Endothelial cell (in vitro differentiated cells): ENCODE data around the gene DHRSX. TPM values are rescaled to one million over a fixed set of nuclear protein-coding genes. Genes with fewer than 3 reads are reported as not detected.

Experiments
- DNase-seq: peaks from one replicate; pipeline ENCODE4 v3.0.0; 2021; ENCODE audit warnings: low spot score
- H3K27ac Mint-ChIP-seq: one replicate; pipeline ENCODE4 v1.8.0; 2021; ENCODE audit warnings: mixed read lengths, inconsistent platforms; ENCODE audit not compliant: unreplicated experiment
- H3K27me3 Mint-ChIP-seq: one replicate; pipeline ENCODE4 v1.8.0; 2021; ENCODE audit warnings: mild to moderate bottlenecking, moderate library complexity, mixed read lengths, inconsistent platforms; ENCODE audit not compliant: unreplicated experiment
- H3K36me3 Mint-ChIP-seq: one replicate; pipeline ENCODE4 v1.8.0; 2021; ENCODE audit warnings: mild to moderate bottlenecking, low read depth, mixed read lengths, inconsistent platforms; ENCODE audit not compliant: unreplicated experiment
- H3K4me1 Mint-ChIP-seq: one replicate; pipeline ENCODE4 v1.8.0; 2021; ENCODE audit warnings: mild to moderate bottlenecking, mixed read lengths, inconsistent platforms; ENCODE audit not compliant: unreplicated experiment
- H3K4me3 Mint-ChIP-seq: one replicate; pipeline ENCODE4 v1.8.0; 2021; ENCODE audit warnings: mild to moderate bottlenecking, mixed read lengths, inconsistent platforms; ENCODE audit not compliant: unreplicated experiment
- H3K9me3 Mint-ChIP-seq: one replicate; pipeline ENCODE4 v1.8.0; 2021; ENCODE audit warnings: mixed read lengths, inconsistent platforms; ENCODE audit not compliant: unreplicated experiment
- CTCF ChIP-seq: fragments of 200-600 bp; sonication (generic); IDR thresholded peaks from one replicate; pipeline ENCODE4 v1.5.0; 2021; ENCODE audit warnings: antibody characterized with exemption; ENCODE audit not compliant: unreplicated experiment
- total RNA-seq: library from RNA; stranded (reverse); fragmentation: NEBNext Ultra II Directional; extraction: Animal tissue kit (Norgen Biotek cat#: 25700); gene quantifications from one replicate; pipeline ENCODE4 v1.2.1, GENCODE V29; 2021; ENCODE audit not compliant: unreplicated experiment

The DHRSX gene
- total RNA-seq, 1 donor from 2014 or later = 22.2 TPM

GRCh38 chrX:2185341-2186082 lies 315.3 kb downstream of the DHRSX start:
- Mint-ChIP-seq H3K9me3 (peaks cover 11% of the 10 kb centered on the region), H3K27ac (no peak overlapping the region), H3K36me3 (peaks cover 5% of the 10 kb centered on the region), H3K4me3 (no peak overlapping the region), H3K27me3 (peaks cover 2% of the 10 kb centered on the region), H3K4me1 (peaks cover 3% of the 10 kb centered on the region)
- DNase-seq = no peak
- TF ChIP-seq CTCF = no peak

- no peak for TF ChIP-seq CTCF
- DNase-seq = no peak
- peaks cover 11% of the 10 kb centered on the region for H3K9me3 Mint-ChIP-seq
- no peak overlapping the region for H3K27ac Mint-ChIP-seq
- H3K36me3 Mint-ChIP-seq = peaks cover 5% of the 10 kb centered on the region
- peaks cover 3% of the 10 kb centered on the region for H3K4me1 Mint-ChIP-seq
- H3K27me3 Mint-ChIP-seq = peaks cover 2% of the 10 kb centered on the region
- H3K4me3 Mint-ChIP-seq = no peak overlapping the region
Observed at GRCh38 chrX:2184089-2184488, 316.7 kb downstream of the DHRSX start.

- no peak overlapping the region for H3K4me3 Mint-ChIP-seq
Observed at GRCh38 chrX:2183193-2183725, 317.5 kb downstream of the DHRSX start.

GRCh38 chrX:2177541-2177940 lies 323.2 kb downstream of the DHRSX start:
- no peak overlapping the region for H3K4me3 Mint-ChIP-seq
- no peaks in the 10 kb centered on the region for H3K36me3 Mint-ChIP-seq
- TF ChIP-seq CTCF = no peak
- no peak overlapping the region for H3K27ac Mint-ChIP-seq
- DNase-seq = no peak
- H3K4me1 Mint-ChIP-seq = peaks cover under 1% of the 10 kb centered on the region
- H3K9me3 Mint-ChIP-seq = peaks cover 7% of the 10 kb centered on the region
- H3K27me3 Mint-ChIP-seq = peaks cover 4% of the 10 kb centered on the region

More at GRCh38 chrX:2183193-2183725, 317.5 kb downstream of the DHRSX start:
- no peak for TF ChIP-seq CTCF
- DNase-seq = no peak
- peaks cover 2% of the 10 kb centered on the region for H3K27me3 Mint-ChIP-seq
- peaks cover 9% of the 10 kb centered on the region for H3K9me3 Mint-ChIP-seq
- no peak overlapping the region for H3K27ac Mint-ChIP-seq
- peaks cover 3% of the 10 kb centered on the region for H3K4me1 Mint-ChIP-seq
- H3K36me3 Mint-ChIP-seq = peaks cover 5% of the 10 kb centered on the region

GRCh38 chrX:2176733-2177132 lies 324.0 kb downstream of the DHRSX start:
- TF ChIP-seq CTCF = no peak
- peaks cover 4% of the 10 kb centered on the region for H3K27me3 Mint-ChIP-seq
- H3K27ac Mint-ChIP-seq = no peak overlapping the region
- H3K4me3 Mint-ChIP-seq = no peak overlapping the region
- no peaks in the 10 kb centered on the region for H3K36me3 Mint-ChIP-seq
- DNase-seq = no peak
- H3K4me1 Mint-ChIP-seq = no peaks in the 10 kb centered on the region
- peaks cover 7% of the 10 kb centered on the region for H3K9me3 Mint-ChIP-seq
